Astrocyte (in vitro differentiated cells and primary cell): ENCODE measurements around the gene PBLD. TPM values are rescaled to one million over a fixed set of nuclear protein-coding genes. Genes with fewer than 3 reads are reported as not detected.

Experiments used
- DNase-seq: peaks from one replicate; pipeline ENCODE4 v3.0.0-alpha.2; 2010; ENCODE audit warnings: low read depth
- FAIRE-seq: peaks from 2 replicates; lab custom pipeline; 2011; peaks lifted over from hg19 to GRCh38; lab: Jason Lieb, UNC
- H2AFZ ChIP-seq: 2 replicates; pipeline ENCODE4 v1.6.0; 2012; ENCODE audit warnings: low read depth, low read length, inconsistent platforms
- H3K27ac ChIP-seq: 2 replicates; pipeline ENCODE4 v1.5.1; 2011; ENCODE audit warnings: low read depth, low read length, inconsistent platforms
- H3K27me3 ChIP-seq: 2 replicates; pipeline ENCODE4 v1.6.0; 2011; ENCODE audit warnings: low read length, inconsistent platforms; ENCODE audit not compliant: insufficient read depth
- H3K36me3 ChIP-seq: 2 replicates; pipeline ENCODE4 v1.5.1; 2011; ENCODE audit warnings: low read length, inconsistent platforms; ENCODE audit not compliant: insufficient read depth
- H3K4me1 ChIP-seq: 2 replicates; pipeline ENCODE4 v1.5.1; 2011; ENCODE audit warnings: low read length, inconsistent platforms; ENCODE audit not compliant: insufficient read depth
- H3K4me2 ChIP-seq: 2 replicates; pipeline ENCODE4 v1.6.0; 2012; ENCODE audit warnings: low read length, inconsistent platforms
- H3K4me3 ChIP-seq: 2 replicates; pipeline ENCODE4 v1.5.1; 2011; ENCODE audit warnings: low read depth, mild to moderate bottlenecking, low read length, inconsistent platforms; ENCODE audit not compliant: insufficient read depth
- H3K79me2 ChIP-seq: 2 replicates; pipeline ENCODE4 v1.6.0; 2012; ENCODE audit warnings: mild to moderate bottlenecking, low read length, inconsistent platforms; ENCODE audit not compliant: insufficient read depth
- H3K9ac ChIP-seq: 2 replicates; pipeline ENCODE4 v1.6.0; 2012; ENCODE audit warnings: mild to moderate bottlenecking, low read length, inconsistent platforms
- H3K9me3 ChIP-seq: 2 replicates; pipeline ENCODE4 v1.5.1; 2012; ENCODE audit warnings: low read depth, mild to moderate bottlenecking, low read length, inconsistent platforms; ENCODE audit not compliant: insufficient read depth
- H4K20me1 ChIP-seq: 2 replicates; pipeline ENCODE4 v1.6.0; 2012; ENCODE audit warnings: low read length, inconsistent platforms; ENCODE audit not compliant: insufficient read depth
- H3K27ac Mint-ChIP-seq: one replicate; pipeline ENCODE4 v1.8.0; 2021; ENCODE audit warnings: mild to moderate bottlenecking, mixed read lengths; ENCODE audit not compliant: unreplicated experiment
- H3K27me3 Mint-ChIP-seq: one replicate; pipeline ENCODE4 v1.8.0; 2021; ENCODE audit warnings: low read depth, mixed read lengths; ENCODE audit not compliant: unreplicated experiment
- H3K36me3 Mint-ChIP-seq: one replicate; pipeline ENCODE4 v1.8.0; 2021; ENCODE audit warnings: low read depth, mixed read lengths; ENCODE audit not compliant: unreplicated experiment
- H3K4me1 Mint-ChIP-seq: one replicate; pipeline ENCODE4 v1.8.0; 2021; ENCODE audit warnings: low read depth, mixed read lengths; ENCODE audit not compliant: unreplicated experiment
- H3K4me3 Mint-ChIP-seq: one replicate; pipeline ENCODE4 v1.8.0; 2021; ENCODE audit warnings: mild to moderate bottlenecking, moderate library complexity, mixed read lengths; ENCODE audit not compliant: unreplicated experiment
- H3K9me3 Mint-ChIP-seq: one replicate; pipeline ENCODE4 v1.8.0; 2021; ENCODE audit warnings: mild to moderate bottlenecking, mixed read lengths; ENCODE audit not compliant: unreplicated experiment
- EZH2 ChIP-seq: IDR thresholded peaks from 2 replicates; pipeline ENCODE4 v1.6.1; 2012; ENCODE audit warnings: mild to moderate bottlenecking, low read length, inconsistent platforms; ENCODE audit not compliant: insufficient read depth
- total RNA-seq: library from RNA; stranded (reverse); gene quantifications from 2 replicates; pipeline ENCODE4 v1.2.1, GENCODE V29; 2021
- TF ChIP-seq, protein P1 (sequence below): IDR thresholded peaks from 2 replicates; pipeline ENCODE4 v1.5.1; 2011; ENCODE audit warnings: low read depth, mild to moderate bottlenecking, inconsistent platforms, low read length, moderate library complexity; ENCODE audit not compliant: insufficient read depth

Gene PBLD
- total RNA-seq, 1 donor from 2014 or later = 6.1 TPM

DNA sequence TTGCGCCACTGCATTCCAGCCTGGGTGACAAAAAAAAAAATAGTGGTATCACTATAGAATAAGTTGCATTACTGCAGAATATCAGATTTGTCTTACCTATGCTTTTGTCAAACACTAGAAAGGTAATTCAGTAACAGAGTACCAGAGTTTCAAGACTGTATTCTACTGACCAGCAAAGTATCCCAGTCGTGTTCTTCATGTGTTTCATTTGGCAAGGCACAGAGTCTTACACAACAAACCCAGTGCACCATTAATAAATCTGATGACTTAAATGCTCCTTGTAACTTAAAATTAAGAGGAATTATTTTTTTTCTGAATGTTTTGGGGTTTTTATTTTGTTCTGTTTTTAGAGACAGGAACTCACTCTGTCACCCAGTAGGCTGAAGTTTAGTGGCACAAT lies 34.4 kb upstream of the PBLD start:
- peaks cover 2% of the 10 kb centered on the region for H3K9me3 Mint-ChIP-seq
- Histone ChIP-seq H2AFZ (no peak overlapping the region), H3K9me3 (no peaks in the 10 kb centered on the region), H3K9ac (no peak overlapping the region), H3K4me3 (no peak overlapping the region), H3K79me2 (no peaks in the 10 kb centered on the region), H3K4me2 (no peak overlapping the region), H3K27ac (no peak overlapping the region), H3K4me1 (no peaks in the 10 kb centered on the region), H3K36me3 (peaks cover 26% of the 10 kb centered on the region), H4K20me1 (no peaks in the 10 kb centered on the region), H3K27me3 (no peaks in the 10 kb centered on the region)
- DNase-seq (no peak), FAIRE-seq (no peak)
- no peak overlapping the region for H3K4me3 Mint-ChIP-seq
- no peaks in the 10 kb centered on the region for H3K27me3 Mint-ChIP-seq
- TF ChIP-seq EZH2 = no peak
- TF ChIP-seq, protein P1, sequence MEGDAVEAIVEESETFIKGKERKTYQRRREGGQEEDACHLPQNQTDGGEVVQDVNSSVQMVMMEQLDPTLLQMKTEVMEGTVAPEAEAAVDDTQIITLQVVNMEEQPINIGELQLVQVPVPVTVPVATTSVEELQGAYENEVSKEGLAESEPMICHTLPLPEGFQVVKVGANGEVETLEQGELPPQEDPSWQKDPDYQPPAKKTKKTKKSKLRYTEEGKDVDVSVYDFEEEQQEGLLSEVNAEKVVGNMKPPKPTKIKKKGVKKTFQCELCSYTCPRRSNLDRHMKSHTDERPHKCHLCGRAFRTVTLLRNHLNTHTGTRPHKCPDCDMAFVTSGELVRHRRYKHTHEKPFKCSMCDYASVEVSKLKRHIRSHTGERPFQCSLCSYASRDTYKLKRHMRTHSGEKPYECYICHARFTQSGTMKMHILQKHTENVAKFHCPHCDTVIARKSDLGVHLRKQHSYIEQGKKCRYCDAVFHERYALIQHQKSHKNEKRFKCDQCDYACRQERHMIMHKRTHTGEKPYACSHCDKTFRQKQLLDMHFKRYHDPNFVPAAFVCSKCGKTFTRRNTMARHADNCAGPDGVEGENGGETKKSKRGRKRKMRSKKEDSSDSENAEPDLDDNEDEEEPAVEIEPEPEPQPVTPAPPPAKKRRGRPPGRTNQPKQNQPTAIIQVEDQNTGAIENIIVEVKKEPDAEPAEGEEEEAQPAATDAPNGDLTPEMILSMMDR = no peak
- no peaks in the 10 kb centered on the region for H3K4me1 Mint-ChIP-seq
- H3K27ac Mint-ChIP-seq = no peak overlapping the region
- H3K36me3 Mint-ChIP-seq = peaks cover 12% of the 10 kb centered on the region

DNA sequence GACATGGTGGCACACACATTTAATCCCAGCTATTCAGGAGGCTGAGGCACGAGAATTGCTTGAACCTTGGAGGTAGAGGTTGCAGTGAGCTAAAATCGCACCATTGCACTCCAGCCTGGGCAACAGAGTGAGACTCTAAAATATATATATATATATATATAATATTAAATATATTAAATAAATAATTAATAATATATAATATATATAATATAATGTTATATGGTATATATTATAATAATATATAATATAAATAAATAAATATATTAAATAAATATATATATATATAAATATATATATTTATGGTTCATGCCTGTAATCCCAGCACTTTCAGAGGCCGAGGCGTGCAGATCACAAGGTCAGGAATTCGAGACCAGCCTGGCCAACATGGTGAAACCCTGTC lies 33.9 kb upstream of the PBLD start:
- no peaks in the 10 kb centered on the region for H3K27me3 ChIP-seq
- H3K4me1 Mint-ChIP-seq = no peaks in the 10 kb centered on the region
- H2AFZ ChIP-seq = no peak overlapping the region
- no peaks in the 10 kb centered on the region for H3K27me3 Mint-ChIP-seq
- no peak overlapping the region for H3K4me3 Mint-ChIP-seq
- H3K36me3 ChIP-seq = peaks cover 25% of the 10 kb centered on the region
- no peaks in the 10 kb centered on the region for H4K20me1 ChIP-seq
- FAIRE-seq (no peak), DNase-seq (no peak)
- H3K4me3 ChIP-seq = no peak overlapping the region
- no peaks in the 10 kb centered on the region for H3K9me3 ChIP-seq
- no peak overlapping the region for H3K27ac ChIP-seq
- no peak overlapping the region for H3K4me2 ChIP-seq
- no peak for TF ChIP-seq EZH2
- TF ChIP-seq, protein P1 = no peak
- H3K4me1 ChIP-seq = no peaks in the 10 kb centered on the region
- no peak overlapping the region for H3K9ac ChIP-seq
- H3K9me3 Mint-ChIP-seq = peaks cover 2% of the 10 kb centered on the region
- peaks cover 8% of the 10 kb centered on the region for H3K36me3 Mint-ChIP-seq
- no peak overlapping the region for H3K27ac Mint-ChIP-seq
- H3K79me2 ChIP-seq = no peaks in the 10 kb centered on the region

DNA sequence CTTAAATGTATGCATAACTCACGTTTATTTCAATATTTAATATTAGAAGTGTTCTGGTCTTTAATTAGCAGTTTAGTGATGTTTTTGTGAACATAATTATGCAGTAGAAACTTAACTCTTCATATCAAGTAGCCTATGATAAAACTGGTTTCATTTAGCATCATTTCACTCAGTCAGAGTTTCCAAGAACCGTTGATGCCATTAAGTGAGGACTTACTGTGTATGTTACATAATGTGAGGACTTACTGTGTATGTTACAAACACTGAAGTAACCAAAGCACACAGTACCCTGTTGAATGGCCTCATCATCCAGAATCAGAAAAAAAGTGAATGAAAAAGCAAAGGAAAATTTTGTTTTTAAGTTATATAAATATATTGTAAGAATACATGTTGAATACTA lies 32.9 kb upstream of the PBLD start:
- no peak overlapping the region for H3K9ac ChIP-seq
- peaks cover 29% of the 10 kb centered on the region for H3K36me3 ChIP-seq
- H3K27me3 ChIP-seq = no peaks in the 10 kb centered on the region
- no peak for DNase-seq
- H3K4me3 Mint-ChIP-seq = no peak overlapping the region
- no peaks in the 10 kb centered on the region for H3K4me1 Mint-ChIP-seq
- peaks cover 2% of the 10 kb centered on the region for H3K9me3 Mint-ChIP-seq
- H3K4me1 ChIP-seq = no peaks in the 10 kb centered on the region
- peaks cover 6% of the 10 kb centered on the region for H3K36me3 Mint-ChIP-seq
- no peak overlapping the region for H3K27ac Mint-ChIP-seq
- no peaks in the 10 kb centered on the region for H4K20me1 ChIP-seq
- H3K79me2 ChIP-seq = no peaks in the 10 kb centered on the region
- H3K27me3 Mint-ChIP-seq = no peaks in the 10 kb centered on the region
- TF ChIP-seq, protein P1 = no peak
- TF ChIP-seq EZH2 = no peak
- no peak for FAIRE-seq
- no peak overlapping the region for H2AFZ ChIP-seq
- H3K4me2 ChIP-seq = no peak overlapping the region
- H3K9me3 ChIP-seq = no peaks in the 10 kb centered on the region
- H3K4me3 ChIP-seq = no peak overlapping the region
- no peak overlapping the region for H3K27ac ChIP-seq
